ENCODE data around the gene SEC62.

GRCh38 chr3:170043506-170043905 lies 76.9 kb downstream of the SEC62 start:
- TF ChIP-seq EZH2 (IDR thresholded peaks at IDR 0.05; ENCODE audit: insufficient read depth, poor library complexity, severe bottlenecking) = no peak
- TF ChIP-seq EZH2phosphoT487 (IDR thresholded peaks at IDR 0.05; ENCODE audit: insufficient read depth, low read depth) = no peak
